ENCODE results near the gene CCDC9B. TPM values are rescaled to one million over a fixed set of nuclear protein-coding genes. Genes with fewer than 3 reads are reported as not detected.

CCDC9B gene
- polyA plus RNA-seq, 3 donors = 3.5 to 10.4 (median 5.0) TPM

- DNase-seq (ENCODE audit: extremely low read depth in 1 of 11, low read depth in 9 of 11, low spot score in 4 of 11) = no peak
These were observed 5.6 kb downstream of the CCDC9B start for GRCh38 chr15:40334941-40335795.

- no peak for DNase-seq (ENCODE audit: extremely low read depth in 1 of 11, low read depth in 9 of 11, low spot score in 4 of 11)
These were observed 6.2 kb downstream of the CCDC9B start for GRCh38 chr15:40334541-40334940.

- no peak for DNase-seq (ENCODE audit: extremely low read depth in 1 of 11, low read depth in 9 of 11, low spot score in 4 of 11)
These were observed 6.7 kb downstream of the CCDC9B start for GRCh38 chr15:40333922-40334492.

GRCh38 chr15:40332113-40332781 is 8.5 kb downstream of the CCDC9B start:
- no peak for DNase-seq (ENCODE audit: extremely low read depth in 1 of 11, low read depth in 9 of 11, low spot score in 4 of 11)

- no peak for DNase-seq (ENCODE audit: extremely low read depth in 1 of 11, low read depth in 9 of 11, low spot score in 4 of 11)
These were observed 9.1 kb downstream of the CCDC9B start for GRCh38 chr15:40331637-40332036.

- DNase-seq (ENCODE audit: extremely low read depth in 1 of 11, low read depth in 9 of 11, low spot score in 4 of 11) = no peak
These were observed 9.7 kb downstream of the CCDC9B start for GRCh38 chr15:40331026-40331425.

- peak in 2 of 11 donors; percentile 47 to 66 for DNase-seq (ENCODE audit: extremely low read depth in 1 of 11, low read depth in 9 of 11, low spot score in 4 of 11)
These were observed 10.3 kb downstream of the CCDC9B start for GRCh38 chr15:40330368-40330836.

GRCh38 chr15:40329804-40330203 is 10.9 kb downstream of the CCDC9B start:
- DNase-seq (ENCODE audit: extremely low read depth in 1 of 11, low read depth in 9 of 11, low spot score in 4 of 11) = no peak

- DNase-seq (ENCODE audit: extremely low read depth in 1 of 11, low read depth in 9 of 11, low spot score in 4 of 11) = no peak
These were observed 12.0 kb downstream of the CCDC9B start for GRCh38 chr15:40328751-40329150.

- no peak for DNase-seq (ENCODE audit: extremely low read depth in 1 of 11, low read depth in 9 of 11, low spot score in 4 of 11)
These were observed 12.6 kb downstream of the CCDC9B start for GRCh38 chr15:40328176-40328575.

GRCh38 chr15:40327457-40327856 is 13.3 kb downstream of the CCDC9B start:
- no peak for DNase-seq (ENCODE audit: extremely low read depth in 1 of 11, low read depth in 9 of 11, low spot score in 4 of 11)

- DNase-seq (ENCODE audit: extremely low read depth in 1 of 11, low read depth in 9 of 11, low spot score in 4 of 11) = no peak
These were observed 15.0 kb downstream of the CCDC9B start for GRCh38 chr15:40325700-40326099.

- DNase-seq (ENCODE audit: extremely low read depth in 1 of 11, low read depth in 9 of 11, low spot score in 4 of 11) = no peak
These were observed 15.6 kb downstream of the CCDC9B start for GRCh38 chr15:40325188-40325587.

GRCh38 chr15:40323953-40324937 is 16.5 kb downstream of the CCDC9B start:
- no peak for DNase-seq (ENCODE audit: extremely low read depth in 1 of 11, low read depth in 9 of 11, low spot score in 4 of 11)

- DNase-seq (ENCODE audit: extremely low read depth in 1 of 11, low read depth in 9 of 11, low spot score in 4 of 11) = peak; percentile 85 to 95 (median 89)
These were observed 17.3 kb downstream of the CCDC9B start, which contains the start of gene INAFM2 for GRCh38 chr15:40323239-40323952. TSS of gene INAFM2 (plus strand) at chr15:40323692. CDS start at chr15:40324056, 364 bp downstream.

- no peak for DNase-seq (ENCODE audit: extremely low read depth in 1 of 11, low read depth in 9 of 11, low spot score in 4 of 11)
These were observed 18.1 kb downstream of the CCDC9B start for GRCh38 chr15:40322531-40323238.

- DNase-seq (ENCODE audit: extremely low read depth in 1 of 11, low read depth in 9 of 11, low spot score in 4 of 11) = no peak
These were observed 19.8 kb downstream of the CCDC9B start for GRCh38 chr15:40320931-40321371.
